Measurements from ENCODE around the gene EEFSEC.

EEFSEC gene

GRCh38 chr3:128335621-128336296 lies 182.5 kb downstream of the EEFSEC start:
- TF ChIP-seq Cebpa-rat (IDR thresholded peaks at IDR 0.05), result no peak
- Histone ChIP-seq H3K36me3 (peaks cover 16% of the 10 kb centered on the region), H3K4me2 (no peak overlapping the region), H3K27me3 (no peaks in the 10 kb centered on the region), H3K4me3 (no peak overlapping the region), H3K4me1 (peaks cover 10% of the 10 kb centered on the region; the same call in 1 of the 2 replicates), H3K9me3 (no peaks in the 10 kb centered on the region), H3K9ac (no peak overlapping the region), H4K20me1 (0 out of 2 replicates have a peak, but pooled peaks cover 8% of the 10 kb centered on the region), H3K27ac (no peak overlapping the region)

- Histone ChIP-seq H3K9ac (no peak overlapping the region), H3K36me3 (peaks cover 24% of the 10 kb centered on the region), H3K4me2 (no peak overlapping the region), H3K4me3 (no peak overlapping the region), H3K27ac (no peak overlapping the region), H3K27me3 (no peaks in the 10 kb centered on the region), H3K9me3 (no peaks in the 10 kb centered on the region), H3K4me1 (peaks cover 10% of the 10 kb centered on the region; the same call in 1 of the 2 replicates), H4K20me1 (0 out of 2 replicates have a peak, but pooled peaks cover 8% of the 10 kb centered on the region)
- no peak for TF ChIP-seq Cebpa-rat (IDR thresholded peaks at IDR 0.05)
Measured at GRCh38 chr3:128336337-128337156, 183.3 kb downstream of the EEFSEC start.

GRCh38 chr3:128337305-128337704 lies 184.0 kb downstream of the EEFSEC start:
- no peak overlapping the region for H3K4me2 ChIP-seq
- no peak overlapping the region for H3K4me3 ChIP-seq
- H3K27ac ChIP-seq, result no peak overlapping the region
- no peaks in the 10 kb centered on the region for H3K27me3 ChIP-seq
- no peak for TF ChIP-seq Cebpa-rat (IDR thresholded peaks at IDR 0.05)
- H4K20me1 ChIP-seq, result 0 out of 2 replicates have a peak, but pooled peaks cover 8% of the 10 kb centered on the region
- no peak overlapping the region for H3K9ac ChIP-seq
- H3K4me1 ChIP-seq, result peaks cover 10% of the 10 kb centered on the region; the same call in 1 of the 2 replicates
- peaks cover 31% of the 10 kb centered on the region for H3K36me3 ChIP-seq
- no peaks in the 10 kb centered on the region for H3K9me3 ChIP-seq

GRCh38 chr3:128338536-128339330 lies 185.5 kb downstream of the EEFSEC start:
- no peak overlapping the region for H3K4me2 ChIP-seq
- peaks cover 10% of the 10 kb centered on the region; the same call in 1 of the 2 replicates for H3K4me1 ChIP-seq
- peaks cover 43% of the 10 kb centered on the region for H3K36me3 ChIP-seq
- H3K9me3 ChIP-seq, result no peaks in the 10 kb centered on the region
- H3K4me3 ChIP-seq, result no peak overlapping the region
- H3K27me3 ChIP-seq, result no peaks in the 10 kb centered on the region
- H3K9ac ChIP-seq, result no peak overlapping the region
- 0 out of 2 replicates have a peak, but pooled peaks cover 8% of the 10 kb centered on the region for H4K20me1 ChIP-seq
- no peak for TF ChIP-seq Cebpa-rat (IDR thresholded peaks at IDR 0.05)
- H3K27ac ChIP-seq, result no peak overlapping the region

DNA sequence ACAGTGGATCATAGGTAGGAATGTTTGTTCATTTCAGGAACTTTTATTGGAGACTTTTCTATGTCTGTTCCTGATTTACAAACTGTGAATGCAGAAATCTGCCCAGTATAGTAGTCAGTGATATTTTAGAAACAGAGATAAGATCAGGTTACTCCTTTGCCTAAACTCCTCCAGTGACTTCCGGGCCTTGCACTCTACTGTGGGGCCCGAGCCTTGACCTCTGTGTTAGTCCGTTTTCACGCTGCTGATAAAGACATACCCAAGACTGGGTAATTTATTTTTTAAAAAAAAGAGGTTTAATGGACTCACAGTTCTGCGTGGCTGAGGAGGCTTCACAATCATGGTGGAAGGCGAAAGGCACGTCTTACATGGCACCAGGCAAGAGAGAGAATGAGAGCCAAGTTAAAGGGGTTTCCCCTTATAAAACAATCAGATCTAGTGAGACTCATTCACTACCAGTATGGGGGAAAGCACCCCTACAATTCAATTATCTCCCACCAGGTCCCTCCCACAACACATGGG lies 186.3 kb downstream of the EEFSEC start:
- Histone ChIP-seq H3K36me3 (peaks cover 48% of the 10 kb centered on the region), H3K9ac (no peak overlapping the region), H3K9me3 (no peaks in the 10 kb centered on the region), H3K27me3 (no peaks in the 10 kb centered on the region), H4K20me1 (0 out of 2 replicates have a peak, but pooled peaks cover 8% of the 10 kb centered on the region), H3K4me2 (no peak overlapping the region), H3K27ac (no peak overlapping the region), H3K4me1 (peaks cover 4% of the 10 kb centered on the region; the same call in 1 of the 2 replicates), H3K4me3 (no peak overlapping the region)
- no peak for TF ChIP-seq Cebpa-rat (IDR thresholded peaks at IDR 0.05)

DNA sequence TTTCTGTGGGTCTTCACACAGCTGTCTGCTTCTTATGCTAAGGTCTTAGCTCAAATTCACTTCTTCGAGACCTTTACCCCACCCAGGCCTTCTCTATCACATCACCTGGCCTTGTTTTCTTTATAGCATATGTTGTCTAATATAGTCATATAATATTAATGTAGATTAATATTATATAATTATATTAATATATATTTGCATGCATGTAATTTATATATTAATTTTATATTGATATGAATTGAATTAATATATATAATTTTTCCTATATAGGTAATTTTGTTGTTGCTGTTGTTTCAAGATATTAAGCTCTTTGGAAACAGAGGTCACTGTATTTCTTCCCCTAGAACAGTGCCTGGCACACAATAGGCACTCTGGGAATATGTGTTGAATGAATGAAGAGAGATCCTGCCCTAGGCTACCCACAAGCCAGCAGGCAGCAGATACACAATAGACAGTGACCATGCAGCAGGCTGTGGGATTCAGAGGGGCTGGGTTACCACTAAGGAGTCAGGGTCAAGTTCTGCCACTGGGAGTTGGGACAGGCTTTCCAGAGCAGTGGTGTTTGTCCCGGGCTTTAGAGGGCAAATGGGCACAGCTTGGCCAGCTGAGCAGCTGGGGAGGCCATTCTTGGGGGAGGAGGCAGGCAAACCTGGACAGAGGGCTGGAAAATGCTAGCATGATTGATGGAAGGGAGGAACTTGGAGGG lies 187.1 kb downstream of the EEFSEC start:
- no peak overlapping the region for H3K4me2 ChIP-seq

DNA sequence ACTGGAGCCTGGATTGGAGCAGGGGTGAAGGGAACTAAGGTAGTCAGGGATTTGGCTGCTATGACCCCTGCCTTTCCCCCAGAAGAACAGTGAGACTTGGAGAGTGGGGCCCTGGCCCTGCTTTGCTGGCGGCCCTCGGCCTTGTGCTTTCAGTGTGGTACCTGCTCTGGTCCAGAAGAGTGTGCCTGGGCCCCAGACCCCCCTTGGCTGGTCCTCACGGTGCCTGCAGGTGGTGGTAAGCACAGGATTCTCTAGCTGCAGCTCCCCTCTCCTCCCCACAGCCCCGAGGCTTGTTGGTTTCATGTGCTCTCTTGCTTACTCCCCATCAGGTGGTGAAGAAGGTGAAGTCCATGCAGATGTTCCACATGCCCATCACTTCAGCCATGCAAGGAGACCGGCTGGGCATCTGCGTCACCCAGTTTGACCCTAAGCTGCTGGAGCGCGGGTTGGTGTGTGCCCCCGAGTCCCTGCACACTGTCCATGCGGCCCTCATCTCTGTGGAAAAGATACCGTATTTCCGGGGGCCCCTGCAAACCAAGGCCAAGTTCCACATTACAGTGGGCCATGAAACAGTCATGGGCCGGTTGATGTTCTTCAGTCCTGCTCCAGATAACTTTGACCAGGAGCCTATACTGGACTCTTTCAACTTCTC lies 187.7 kb downstream of the EEFSEC start:
- 0 out of 2 replicates have a peak, but pooled peaks cover 8% of the 10 kb centered on the region for H4K20me1 ChIP-seq
- no peak for TF ChIP-seq Cebpa-rat (IDR thresholded peaks at IDR 0.05)
- no peaks in the 10 kb centered on the region for H3K9me3 ChIP-seq
- no peak overlapping the region for H3K4me3 ChIP-seq
- peaks cover 48% of the 10 kb centered on the region for H3K36me3 ChIP-seq
- H3K27ac ChIP-seq, result no peak overlapping the region
- no peaks in the 10 kb centered on the region for H3K27me3 ChIP-seq
- no peak overlapping the region for H3K4me2 ChIP-seq
- no peak overlapping the region for H3K9ac ChIP-seq
- no peaks in the 10 kb centered on the region for H3K4me1 ChIP-seq

More for the DNA sequence above, 187.1 kb downstream of the EEFSEC start:
- Histone ChIP-seq H3K27ac (no peak overlapping the region), H3K27me3 (no peaks in the 10 kb centered on the region), H3K9me3 (no peaks in the 10 kb centered on the region), H3K4me3 (no peak overlapping the region), H3K36me3 (peaks cover 48% of the 10 kb centered on the region), H3K4me1 (no peaks in the 10 kb centered on the region), H3K9ac (no peak overlapping the region), H4K20me1 (0 out of 2 replicates have a peak, but pooled peaks cover 8% of the 10 kb centered on the region)
- no peak for TF ChIP-seq Cebpa-rat (IDR thresholded peaks at IDR 0.05)

DNA sequence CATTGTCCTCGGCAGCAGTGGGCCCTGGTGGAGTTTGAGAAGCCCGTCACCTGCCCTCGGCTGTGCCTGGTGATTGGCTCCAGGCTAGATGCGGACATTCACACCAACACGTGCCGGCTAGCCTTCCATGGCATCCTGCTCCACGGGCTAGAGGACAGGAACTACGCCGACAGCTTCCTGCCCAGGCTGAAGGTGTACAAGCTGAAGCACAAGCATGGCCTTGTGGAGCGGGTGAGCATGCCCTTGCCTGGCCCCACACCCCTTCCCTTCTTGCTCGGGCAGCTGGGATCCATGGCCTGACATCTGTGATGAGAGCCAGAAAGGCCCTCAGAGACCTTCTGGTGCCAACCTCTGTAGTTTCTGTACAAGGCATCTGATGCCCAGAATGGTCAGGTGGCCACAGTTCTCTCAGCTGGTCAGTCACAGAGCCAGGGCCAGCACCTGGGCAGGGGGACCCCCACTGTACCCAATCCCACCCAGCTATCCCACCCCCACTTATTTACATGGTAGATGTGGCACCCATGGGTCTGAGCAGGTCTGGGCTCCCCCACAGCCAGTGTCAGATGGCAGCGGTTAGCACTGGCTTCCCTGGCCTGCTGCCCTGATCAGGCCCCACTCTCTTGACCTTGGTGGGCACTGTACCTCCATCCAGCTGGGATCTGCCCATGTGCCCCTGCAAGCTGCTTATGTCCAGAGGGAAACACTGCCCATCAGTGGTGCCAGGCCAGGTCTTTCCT lies 188.5 kb downstream of the EEFSEC start:
- Histone ChIP-seq H3K4me2 (no peak overlapping the region), H3K9me3 (no peaks in the 10 kb centered on the region), H4K20me1 (0 out of 2 replicates have a peak, but pooled peaks cover 8% of the 10 kb centered on the region), H3K9ac (no peak overlapping the region), H3K27ac (no peak overlapping the region), H3K36me3 (peaks cover 48% of the 10 kb centered on the region), H3K4me1 (no peaks in the 10 kb centered on the region), H3K27me3 (no peaks in the 10 kb centered on the region), H3K4me3 (no peak overlapping the region)
- TF ChIP-seq Cebpa-rat (IDR thresholded peaks at IDR 0.05), result no peak

All from BLaER1 (cell line).